Measurements from ENCODE around the gene AGBL4. TPM values are rescaled to one million over a fixed set of nuclear protein-coding genes. Genes with fewer than 3 reads are reported as not detected.
"Not testable (repeated sequence)": the region's sequence is repeated elsewhere in the genome, so short reads cannot be mapped to it uniquely, and the experiment has no call there.

AGBL4 gene
- total and polyA plus RNA-seq, 2 of the 4 experiments (the other 2 are of a cell fraction), result not detected

DNA sequence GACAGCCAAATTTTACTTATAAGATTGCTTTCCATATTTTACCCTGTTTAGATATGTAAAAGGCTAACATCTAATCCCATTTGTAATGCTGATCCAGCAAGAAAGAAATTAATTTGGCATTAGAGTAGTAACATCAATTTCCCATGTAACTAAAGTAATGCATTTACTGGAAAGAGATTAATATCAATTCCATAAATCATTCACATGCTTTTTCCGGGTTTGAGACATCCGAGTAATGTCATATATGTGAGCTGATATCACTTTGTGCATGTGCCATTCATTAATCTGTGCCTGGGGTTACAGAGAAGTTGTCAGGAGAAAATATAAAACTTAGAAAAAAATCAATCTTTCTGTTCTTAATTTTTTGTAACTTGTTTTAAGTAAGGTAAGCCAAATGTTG, 206.1 kb downstream of the AGBL4 start:
- Histone ChIP-seq H2BK20ac (ENCODE audit: low read depth, low read length) (no peak overlapping the region), H3K9me3 (ENCODE audit: control insufficient read depth, insufficient read depth, low read length) (no peaks in the 10 kb centered on the region), H4K8ac (ENCODE audit: low read depth in 2 of 2, low read length in 2 of 2) (no peak overlapping the region), H3K79me1 (ENCODE audit: low read depth in 1 of 2, low read length in 2 of 2) (no peaks in the 10 kb centered on the region), H2BK15ac (ENCODE audit: low read depth, low read length) (no peak overlapping the region), H4K5ac (ENCODE audit: low read depth, low read length) (no peak overlapping the region), H3K9me1 (ENCODE audit: insufficient read depth, low read length) (no peaks in the 10 kb centered on the region), H2BK120ac (ENCODE audit: low read depth, low read length) (no peak overlapping the region), H3K23ac (ENCODE audit: low read depth, low read length) (no peak overlapping the region), H3K56ac (ENCODE audit: extremely low read depth, insufficient read depth, low read length) (no peak overlapping the region), H3K4me2 (ENCODE audit: low read depth, low read length) (no peak overlapping the region), H2AK9ac (replicated peaks; ENCODE audit: low read depth, low read length, poor library complexity) (no peak overlapping the region), H3K18ac (ENCODE audit: low read depth, low read length) (no peak overlapping the region), H3K27ac (ENCODE audit: insufficient read depth, low read length) (no peak overlapping the region), H3K4ac (ENCODE audit: low read depth, low read length) (no peak overlapping the region), H2AFZ (replicated peaks; ENCODE audit: low read length, poor library complexity) (no peak overlapping the region), H3K14ac (replicated peaks; ENCODE audit: low read depth, low read length) (no peak overlapping the region), H4K20me1 (ENCODE audit: insufficient read depth, low read length) (no peaks in the 10 kb centered on the region), H4K91ac (ENCODE audit: insufficient read depth, low read depth, low read length) (no peak overlapping the region), H3K36me3 (ENCODE audit: control insufficient read depth, insufficient read depth, low read length) (no peaks in the 10 kb centered on the region), H2BK5ac (ENCODE audit: low read depth, low read length, poor library complexity, severe bottlenecking) (no peak overlapping the region), H2AK5ac (ENCODE audit: low read depth, low read length) (no peak overlapping the region), H3K4me3 (ENCODE audit: insufficient read depth, low read depth, low read length) (no peak overlapping the region), H3K27me3 (ENCODE audit: control insufficient read depth, insufficient read depth, low read length) (no peaks in the 10 kb centered on the region), H3K4me1 (ENCODE audit: control insufficient read depth, insufficient read depth, low read length) (no peaks in the 10 kb centered on the region), H3K9ac (ENCODE audit: low read depth, low read length) (no peak overlapping the region)
- DNase-seq, result no peak
- no TSS peak for BruUV-seq (replicated peaks)
- no peak for TF ChIP-seq CEBPB (IDR thresholded peaks at IDR 0.05; ENCODE audit: low read depth, low read length)
- TF ChIP-seq POLR2A (IDR thresholded peaks at IDR 0.05; ENCODE audit: low read depth, low read length), result no peak
- TF ChIP-seq BHLHE40 (IDR thresholded peaks at IDR 0.05; ENCODE audit: low read depth, low read length), result no peak
- TF ChIP-seq, protein P1, sequence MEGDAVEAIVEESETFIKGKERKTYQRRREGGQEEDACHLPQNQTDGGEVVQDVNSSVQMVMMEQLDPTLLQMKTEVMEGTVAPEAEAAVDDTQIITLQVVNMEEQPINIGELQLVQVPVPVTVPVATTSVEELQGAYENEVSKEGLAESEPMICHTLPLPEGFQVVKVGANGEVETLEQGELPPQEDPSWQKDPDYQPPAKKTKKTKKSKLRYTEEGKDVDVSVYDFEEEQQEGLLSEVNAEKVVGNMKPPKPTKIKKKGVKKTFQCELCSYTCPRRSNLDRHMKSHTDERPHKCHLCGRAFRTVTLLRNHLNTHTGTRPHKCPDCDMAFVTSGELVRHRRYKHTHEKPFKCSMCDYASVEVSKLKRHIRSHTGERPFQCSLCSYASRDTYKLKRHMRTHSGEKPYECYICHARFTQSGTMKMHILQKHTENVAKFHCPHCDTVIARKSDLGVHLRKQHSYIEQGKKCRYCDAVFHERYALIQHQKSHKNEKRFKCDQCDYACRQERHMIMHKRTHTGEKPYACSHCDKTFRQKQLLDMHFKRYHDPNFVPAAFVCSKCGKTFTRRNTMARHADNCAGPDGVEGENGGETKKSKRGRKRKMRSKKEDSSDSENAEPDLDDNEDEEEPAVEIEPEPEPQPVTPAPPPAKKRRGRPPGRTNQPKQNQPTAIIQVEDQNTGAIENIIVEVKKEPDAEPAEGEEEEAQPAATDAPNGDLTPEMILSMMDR (conservative IDR thresholded peaks at IDR 0.05; ENCODE audit: low read depth, low read length), result no peak
- TF ChIP-seq MXI1 (IDR thresholded peaks at IDR 0.05; ENCODE audit: borderline replicate concordance, low read depth, low read length), result no peak
- no peak for TF ChIP-seq FOS (IDR thresholded peaks at IDR 0.05; ENCODE audit: low read depth, low read length)
- TF ChIP-seq NFE2L2 (IDR thresholded peaks at IDR 0.05; ENCODE audit: low read depth, low read length), result no peak
- intact Hi-C loops (cut with micrococcal nuclease) (no loop called here), dilution Hi-C loops (cut with HindIII; ENCODE audit: low sequenced_read_pairs, unreplicated experiment) (no loop called here), in situ Hi-C loops (cut with MboI; ENCODE audit: low sequenced_read_pairs) (no loop called here)
- ChIA-PET POLR2A (ENCODE audit: unreplicated experiment) (no interaction called here), CTCF (no interaction called here)
- no CpG with 5 or more reads among the region's 2 CpGs for WGBS, 2 experiments (ENCODE audit: extremely low coverage in 2 of 2, insufficient read length in 1 of 2)
- ATAC-seq (ENCODE audit: low read depth), result no peak

DNA sequence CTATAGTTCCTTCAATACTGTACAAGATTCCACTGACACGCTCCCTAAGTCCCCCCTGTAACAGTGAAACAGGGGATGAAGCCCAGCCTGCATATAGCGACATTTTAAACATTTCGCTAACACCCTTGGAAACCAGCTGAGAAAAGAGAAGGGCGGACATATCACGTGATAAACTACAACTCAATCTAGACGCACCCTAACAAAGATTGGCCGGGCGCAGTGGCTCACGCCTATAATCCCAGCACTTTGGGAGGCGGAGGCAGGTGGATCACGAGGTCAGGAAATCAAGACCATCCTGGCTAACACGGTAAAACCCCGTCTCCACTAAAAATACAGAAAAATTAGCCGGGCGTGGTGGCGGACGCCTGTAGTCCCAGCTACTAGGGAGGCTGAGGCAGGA, 236.7 kb downstream of the AGBL4 start:
- ATAC-seq (ENCODE audit: low read depth); H2AK5ac ChIP-seq (ENCODE audit: low read depth, low read length); H3K23ac ChIP-seq (ENCODE audit: low read depth, low read length); H3K4me3 ChIP-seq (ENCODE audit: insufficient read depth, low read depth, low read length); intact Hi-C loops (cut with micrococcal nuclease); DNase-seq; H3K4me1 ChIP-seq (ENCODE audit: control insufficient read depth, insufficient read depth, low read length); H3K27me3 ChIP-seq (ENCODE audit: control insufficient read depth, insufficient read depth, low read length); H3K18ac ChIP-seq (ENCODE audit: low read depth, low read length); H4K91ac ChIP-seq (ENCODE audit: insufficient read depth, low read depth, low read length); H3K79me1 ChIP-seq (ENCODE audit: low read depth in 1 of 2, low read length in 2 of 2); H4K8ac ChIP-seq (ENCODE audit: low read depth in 2 of 2, low read length in 2 of 2); H3K9ac ChIP-seq (ENCODE audit: low read depth, low read length); H3K9me1 ChIP-seq (ENCODE audit: insufficient read depth, low read length); CTCF ChIA-PET; H3K27ac ChIP-seq (ENCODE audit: insufficient read depth, low read length); H4K5ac ChIP-seq (ENCODE audit: low read depth, low read length); H3K9me3 ChIP-seq (ENCODE audit: control insufficient read depth, insufficient read depth, low read length); H2BK20ac ChIP-seq (ENCODE audit: low read depth, low read length); in situ Hi-C loops (cut with MboI; ENCODE audit: low sequenced_read_pairs); H4K20me1 ChIP-seq (ENCODE audit: insufficient read depth, low read length); H2BK15ac ChIP-seq (ENCODE audit: low read depth, low read length); H2BK120ac ChIP-seq (ENCODE audit: low read depth, low read length); H3K4me2 ChIP-seq (ENCODE audit: low read depth, low read length); dilution Hi-C loops (cut with HindIII; ENCODE audit: low sequenced_read_pairs, unreplicated experiment); H3K14ac ChIP-seq (replicated peaks; ENCODE audit: low read depth, low read length); BruUV-seq (replicated peaks); H2AK9ac ChIP-seq (replicated peaks; ENCODE audit: low read depth, low read length, poor library complexity); POLR2A ChIA-PET (ENCODE audit: unreplicated experiment); H3K36me3 ChIP-seq (ENCODE audit: control insufficient read depth, insufficient read depth, low read length); H3K56ac ChIP-seq (ENCODE audit: extremely low read depth, insufficient read depth, low read length); H3K4ac ChIP-seq (ENCODE audit: low read depth, low read length); H2AFZ ChIP-seq (replicated peaks; ENCODE audit: low read length, poor library complexity); H2BK5ac ChIP-seq (ENCODE audit: low read depth, low read length, poor library complexity, severe bottlenecking): not testable (repeated sequence)
- 100% methylated on average over 1 of the region's 17 CpGs; no CpG with 5 or more reads in 1 of the 2 experiments for WGBS, 2 experiments (ENCODE audit: extremely low coverage in 2 of 2, insufficient read length in 1 of 2)
